Activated T-cell treated with anti-CD3 and anti-CD28 coated beads for 1 hour (primary cell): ENCODE results near the gene MOB1A.

Source experiments
- DNase-seq: peaks from one replicate; pipeline ENCODE4 v3.0.0-alpha.2; 2020; ENCODE audit warnings: low read depth

The MOB1A gene

DNA sequence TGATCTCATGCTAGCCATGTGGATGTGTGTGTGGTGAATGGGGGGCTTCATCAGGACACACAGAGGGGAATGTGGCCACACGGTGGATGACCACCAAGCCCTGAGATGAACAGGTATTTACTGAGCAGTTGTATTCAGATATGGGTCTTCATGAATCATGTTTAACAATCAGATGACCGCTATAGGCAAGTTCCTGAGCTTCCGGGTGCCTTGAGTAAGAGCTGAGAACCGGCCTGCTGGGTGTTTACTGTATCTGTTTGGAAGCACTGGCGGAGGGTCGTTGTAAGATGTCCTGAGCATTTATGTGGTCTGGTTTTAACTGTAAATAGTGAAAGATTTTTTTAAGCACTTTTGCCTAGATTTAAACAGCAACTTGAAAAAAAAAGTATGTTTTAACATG, 74.9 kb downstream of the MOB1A start:
- DNase-seq = no peak
